ENCODE data around the gene CD69. TPM values are rescaled to one million over a fixed set of nuclear protein-coding genes. Genes with fewer than 3 reads are reported as not detected.

Gene CD69
- total RNA-seq: 0.18 and 0.28 TPM in 2 replicates

GRCh38 chr12:9760699-9761418 lies at the start of gene CD69:
Gene CD69 (minus strand): TSS chr12:9760901. CDS start chr12:9760820, 81 bp downstream.

GRCh38 chr12:9732921-9733461 lies 27.7 kb downstream of the CD69 start, which contains the start of gene CLECL1:
Gene CLECL1 (minus strand): TSS chr12:9733097.

Other genes starting within 250 kb of the CD69 start
- gene KLRB1, start 153.0 kb downstream of the CD69 start, total RNA-seq: not detected in 2 replicates
- 0.99 and 1.1 TPM in 2 replicates for gene CLEC2D, start 91.2 kb downstream of the CD69 start, total RNA-seq
- not detected in 2 replicates for gene CLECL1, start 27.8 kb downstream of the CD69 start, total RNA-seq
- gene KLRF1, start 66.6 kb upstream of the CD69 start, total RNA-seq: not detected in 2 replicates
- gene CLEC2B, start 108.5 kb upstream of the CD69 start, total RNA-seq: 10.3 and 36.7 TPM in 2 replicates
- gene KLRF2, start 120.6 kb upstream of the CD69 start, total RNA-seq: not detected in 2 replicates
- gene CLEC2A, start 171.5 kb upstream of the CD69 start, total RNA-seq: not detected in 2 replicates
- gene CLEC12A, start 210.5 kb upstream of the CD69 start, total RNA-seq: not detected in 2 replicates
- not detected in 2 replicates for gene CLEC1B, start 238.2 kb upstream of the CD69 start, total RNA-seq
- 0.09 and 0.45 TPM in 2 replicates for gene CLEC12B, start 249.7 kb upstream of the CD69 start, total RNA-seq

All from endothelial cell of coronary artery (primary cell).